GM13977 (cell line): ENCODE data around the gene SINHCAF.

Experiments
- DNase-seq: peaks from one replicate; pipeline ENCODE4 v3.0.0; 2012; ENCODE audit warnings: low spot score
- in situ Hi-C: fragments of 300-500 bp; cut with MboI; formaldehyde crosslinking; loops from one replicate; pipeline ENCODE4 v1.12.0; 2022; ENCODE audit warnings: low sequenced_read_pairs, low pct_unique_long_range_greater_than_20kb, mixed read lengths, inconsistent platforms; ENCODE audit not compliant: unreplicated experiment
- TF ChIP-seq, protein P1 (sequence below): IDR thresholded peaks from 2 replicates; pipeline ENCODE4 v1.5.1; 2012; ENCODE audit warnings: mild to moderate bottlenecking, control low read depth; ENCODE audit not compliant: insufficient read depth; ENCODE audit errors: extremely low read depth, missing control alignments

SINHCAF gene

DNA sequence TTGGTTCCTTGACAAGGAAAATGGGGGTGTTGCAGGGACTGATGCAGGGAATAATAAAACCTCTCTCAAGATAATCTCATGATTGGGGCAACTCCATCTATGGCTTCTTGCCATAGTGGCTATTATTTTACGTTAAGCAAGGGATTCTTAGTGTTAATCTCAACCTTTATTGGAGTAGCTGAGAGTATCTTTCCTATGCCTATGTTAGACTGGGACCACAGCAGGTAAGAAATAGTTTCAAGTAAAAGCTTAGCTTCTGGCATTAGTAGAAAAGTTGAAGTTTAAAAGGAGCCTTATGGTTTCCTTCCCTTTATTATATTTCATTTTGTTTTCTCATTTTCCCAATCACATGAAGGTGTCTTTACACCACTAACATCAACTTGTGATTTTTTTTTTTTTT lies 16.7 kb downstream of the SINHCAF start:
- no peak for DNase-seq
- in situ Hi-C loops: no loop called here
- TF ChIP-seq, protein P1, sequence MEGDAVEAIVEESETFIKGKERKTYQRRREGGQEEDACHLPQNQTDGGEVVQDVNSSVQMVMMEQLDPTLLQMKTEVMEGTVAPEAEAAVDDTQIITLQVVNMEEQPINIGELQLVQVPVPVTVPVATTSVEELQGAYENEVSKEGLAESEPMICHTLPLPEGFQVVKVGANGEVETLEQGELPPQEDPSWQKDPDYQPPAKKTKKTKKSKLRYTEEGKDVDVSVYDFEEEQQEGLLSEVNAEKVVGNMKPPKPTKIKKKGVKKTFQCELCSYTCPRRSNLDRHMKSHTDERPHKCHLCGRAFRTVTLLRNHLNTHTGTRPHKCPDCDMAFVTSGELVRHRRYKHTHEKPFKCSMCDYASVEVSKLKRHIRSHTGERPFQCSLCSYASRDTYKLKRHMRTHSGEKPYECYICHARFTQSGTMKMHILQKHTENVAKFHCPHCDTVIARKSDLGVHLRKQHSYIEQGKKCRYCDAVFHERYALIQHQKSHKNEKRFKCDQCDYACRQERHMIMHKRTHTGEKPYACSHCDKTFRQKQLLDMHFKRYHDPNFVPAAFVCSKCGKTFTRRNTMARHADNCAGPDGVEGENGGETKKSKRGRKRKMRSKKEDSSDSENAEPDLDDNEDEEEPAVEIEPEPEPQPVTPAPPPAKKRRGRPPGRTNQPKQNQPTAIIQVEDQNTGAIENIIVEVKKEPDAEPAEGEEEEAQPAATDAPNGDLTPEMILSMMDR: no peak

- TF ChIP-seq, protein P1: no peak
- in situ Hi-C loops: no loop called here
- DNase-seq: no peak
These were observed 17.8 kb downstream of the SINHCAF start for GRCh38 chr12:31308116-31308515.

DNA sequence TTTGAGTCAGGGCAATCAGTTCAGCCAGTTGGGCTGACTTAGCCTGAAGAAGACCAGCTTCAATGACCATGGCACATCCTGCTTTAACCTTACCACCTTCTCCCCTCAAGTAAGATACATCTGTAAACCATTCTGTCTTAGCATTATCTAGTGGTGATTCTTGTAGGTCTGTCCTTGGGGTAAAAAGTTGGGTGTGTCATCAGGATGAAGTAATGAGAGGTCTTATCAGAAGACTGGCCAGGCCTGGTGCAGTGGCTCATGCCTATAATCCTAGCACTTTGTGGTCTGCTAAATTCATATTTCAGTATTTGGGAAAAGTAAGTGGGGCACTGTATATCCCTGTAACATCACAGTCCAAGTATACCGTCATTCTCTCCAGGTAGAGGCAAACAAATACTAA lies 19.1 kb downstream of the SINHCAF start:
- TF ChIP-seq, protein P1: no peak
- DNase-seq: no peak
- in situ Hi-C loops: no loop called here

DNA sequence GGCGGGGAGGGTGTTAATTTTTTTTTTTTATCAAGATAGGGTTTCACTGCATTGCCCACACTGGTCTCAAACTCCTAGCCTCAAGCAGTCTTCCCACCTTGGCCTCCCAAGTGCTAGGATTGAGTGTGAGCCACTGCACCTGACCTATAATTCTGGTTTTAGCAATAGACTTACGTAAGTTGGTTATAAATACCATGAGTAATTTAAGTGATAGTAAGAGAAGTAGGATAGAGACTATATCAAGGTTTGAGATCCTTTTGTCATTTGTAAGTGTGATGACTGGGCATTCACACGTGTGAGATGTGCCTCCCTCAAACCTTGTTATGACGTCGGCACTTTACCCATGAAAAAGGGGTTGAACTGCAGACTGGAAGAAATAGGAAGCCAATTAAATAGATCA lies 22.5 kb downstream of the SINHCAF start:
- in situ Hi-C loops: no loop called here
- no peak for DNase-seq
- TF ChIP-seq, protein P1: no peak

- TF ChIP-seq, protein P1: no peak
- DNase-seq: no peak
- in situ Hi-C loops: no loop called here
These were observed 24.6 kb downstream of the SINHCAF start for GRCh38 chr12:31301311-31301710.

DNA sequence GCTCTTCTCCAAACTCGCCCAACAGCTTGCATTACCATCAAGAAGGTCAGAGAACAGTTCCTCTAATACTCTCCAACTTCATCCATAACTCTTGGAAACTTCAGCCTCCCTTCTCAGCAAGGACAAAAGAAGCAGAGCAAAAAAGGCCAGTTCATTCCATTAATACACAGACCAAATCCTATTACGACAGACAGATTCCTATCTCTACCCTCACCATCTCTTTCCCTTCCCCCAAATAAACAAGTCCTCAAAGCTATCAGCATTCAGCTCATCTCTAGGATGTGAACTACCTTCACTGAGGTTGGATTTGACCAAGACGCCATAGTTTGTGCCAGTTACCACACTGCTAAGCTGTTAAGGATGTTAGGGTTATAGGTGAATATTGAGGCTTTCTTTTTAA lies 25.2 kb downstream of the SINHCAF start:
- TF ChIP-seq, protein P1: no peak
- in situ Hi-C loops: no loop called here
- no peak for DNase-seq

GRCh38 chr12:31300341-31300740 lies 25.6 kb downstream of the SINHCAF start:
- in situ Hi-C loops: no loop called here
- no peak for DNase-seq
- TF ChIP-seq, protein P1: no peak
